Activated CD8-positive, alpha-beta memory T cell treated with anti-CD3 and anti-CD28 coated beads, Interleukin-2, amount 10 ng/mL, durations not matched to agents 7 days and 5 days (primary cell): ENCODE data around the gene CSRNP3. TPM values are rescaled to one million over a fixed set of nuclear protein-coding genes. Genes with fewer than 3 reads are reported as not detected.

Experiments
- ATAC-seq: fragments of 150-1000 bp; cut with Tn5 transposase; one replicate; pipeline ENCODE4 v1.10.0; 2021; ENCODE audit warnings: moderate library complexity
- CTCF ChIA-PET: fragments of 350-600 bp; sonication (Branson Sonifier 250); formaldehyde crosslinking; loops from one replicate; lab custom pipeline; 2021; ENCODE audit warnings: antibody characterized with exemption; lab: Charles Lee
- DNase-seq: peaks from one replicate; pipeline ENCODE4 v3.0.0-alpha.2; 2020
- H3K27ac Mint-ChIP-seq: one replicate; pipeline ENCODE4 v1.8.0; 2021; ENCODE audit warnings: mild to moderate bottlenecking, mixed read lengths
- H3K27me3 Mint-ChIP-seq: one replicate; pipeline ENCODE4 v1.8.0; 2021; ENCODE audit warnings: mixed read lengths
- H3K36me3 Mint-ChIP-seq: one replicate; pipeline ENCODE4 v1.8.0; 2021; ENCODE audit warnings: mild to moderate bottlenecking, mixed read lengths
- H3K4me1 Mint-ChIP-seq: one replicate; pipeline ENCODE4 v1.8.0; 2021; ENCODE audit warnings: mixed read lengths
- H3K4me3 Mint-ChIP-seq: one replicate; pipeline ENCODE4 v1.8.0; 2021; ENCODE audit warnings: mild to moderate bottlenecking, moderate library complexity, mixed read lengths
- H3K9me3 Mint-ChIP-seq: one replicate; pipeline ENCODE4 v1.8.0; 2022; ENCODE audit warnings: low read depth, mixed read lengths
- total RNA-seq, 2 experiments: library from RNA; stranded (reverse); gene quantifications; one replicate each; pipeline ENCODE4 v1.2.3, GENCODE V29; 2021

The CSRNP3 gene
- total RNA-seq, 2 experiments from 2014 or later: not detected

DNA sequence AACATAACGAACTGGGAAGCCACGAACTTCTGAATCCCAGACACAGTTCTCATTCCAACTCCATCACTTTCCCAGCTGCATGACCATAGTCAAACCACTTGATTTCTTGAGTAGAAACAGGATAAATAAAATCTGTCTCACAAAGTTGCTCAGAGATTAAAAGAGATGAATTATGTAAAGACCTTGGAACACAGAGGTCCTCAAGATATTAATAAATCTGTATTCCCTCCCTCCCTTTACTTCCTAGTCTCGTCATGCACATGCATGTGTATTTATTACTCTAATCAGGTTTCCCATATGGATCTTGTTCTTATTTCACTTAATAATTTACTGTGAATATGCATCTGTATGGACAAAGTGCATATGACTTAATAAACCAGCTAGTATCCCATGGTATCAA is 21.1 kb upstream of the CSRNP3 start:
- Mint-ChIP-seq H3K4me3 (no peak overlapping the region), H3K9me3 (no peaks in the 10 kb centered on the region), H3K27ac (no peak overlapping the region), H3K4me1 (no peaks in the 10 kb centered on the region), H3K27me3 (no peaks in the 10 kb centered on the region), H3K36me3 (no peaks in the 10 kb centered on the region)
- ATAC-seq (no peak), DNase-seq (no peak)
- CTCF ChIA-PET: no interaction called here

DNA sequence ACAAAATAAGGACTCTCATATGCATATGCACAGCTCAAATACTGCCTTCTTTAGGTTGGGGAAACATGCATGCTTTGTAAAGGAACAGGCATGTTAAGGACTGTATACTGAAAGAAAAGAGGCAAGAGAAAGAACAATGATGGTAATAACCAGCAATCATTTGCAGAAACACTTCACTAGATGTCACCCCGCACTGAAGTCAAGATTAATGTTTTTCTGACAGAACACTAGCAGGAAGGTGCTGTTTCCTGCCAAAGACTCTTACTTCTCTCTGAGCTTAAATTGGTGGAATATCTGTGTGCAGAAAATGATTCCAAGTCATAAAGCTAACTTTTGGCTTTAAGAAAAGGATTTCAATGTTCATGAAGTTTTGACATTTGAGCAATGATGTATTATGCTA is 19.3 kb upstream of the CSRNP3 start:
- Mint-ChIP-seq H3K9me3 (no peaks in the 10 kb centered on the region), H3K27me3 (no peaks in the 10 kb centered on the region), H3K4me3 (no peak overlapping the region), H3K36me3 (no peaks in the 10 kb centered on the region), H3K4me1 (no peaks in the 10 kb centered on the region), H3K27ac (no peak overlapping the region)
- CTCF ChIA-PET: no interaction called here
- ATAC-seq: no peak
- no peak for DNase-seq

DNA sequence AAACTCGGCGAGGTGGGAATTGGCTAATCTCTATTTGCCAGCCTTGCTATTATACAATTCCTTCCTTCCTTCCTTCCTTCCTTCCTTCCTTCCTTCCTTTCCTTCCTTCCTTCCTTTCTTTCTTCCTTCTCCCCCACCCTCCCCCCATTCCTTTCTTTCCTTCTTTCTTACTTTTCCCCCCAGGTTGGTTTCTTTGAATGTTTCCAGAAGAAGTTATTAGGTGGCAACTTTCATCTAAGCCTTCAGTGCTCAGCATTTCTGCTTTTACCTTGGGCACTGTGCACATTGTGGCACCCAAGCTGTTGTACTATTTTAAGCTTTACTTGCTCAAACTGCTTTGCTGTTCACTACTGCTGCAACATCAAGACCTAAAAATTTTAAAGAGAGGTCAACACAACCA is 17.2 kb upstream of the CSRNP3 start:
- Mint-ChIP-seq H3K27ac (no peak overlapping the region), H3K9me3 (no peaks in the 10 kb centered on the region), H3K4me3 (no peak overlapping the region), H3K36me3 (no peaks in the 10 kb centered on the region), H3K4me1 (no peaks in the 10 kb centered on the region), H3K27me3 (no peaks in the 10 kb centered on the region)
- no peak for ATAC-seq
- no peak for DNase-seq
- CTCF ChIA-PET: no interaction called here

DNA sequence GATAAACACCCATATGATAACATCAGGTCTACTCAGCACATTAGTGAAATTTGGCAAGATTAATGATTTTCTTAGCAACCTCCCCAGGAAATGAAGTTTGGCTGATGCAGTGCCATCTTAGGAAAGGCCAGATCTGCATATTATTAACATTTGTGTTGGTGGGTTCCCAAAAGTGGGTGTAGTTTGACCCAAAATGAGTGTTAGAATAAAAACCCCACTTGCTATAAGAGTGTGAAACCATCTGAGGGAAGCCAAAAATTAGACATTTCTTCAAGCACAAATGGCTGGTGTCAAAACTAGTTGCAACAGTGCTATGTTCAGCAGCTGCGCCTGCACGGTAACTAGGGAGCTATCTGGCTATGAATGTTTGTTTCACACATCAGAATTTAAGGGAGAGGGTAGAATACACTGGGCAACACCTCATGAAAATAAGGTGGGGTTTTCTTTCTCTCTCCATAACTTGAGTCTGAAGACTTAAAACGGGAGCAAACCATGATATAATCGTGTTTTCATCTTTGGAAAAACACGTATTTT is 15.9 kb upstream of the CSRNP3 start:
- Mint-ChIP-seq H3K27ac (no peak overlapping the region), H3K4me1 (no peaks in the 10 kb centered on the region), H3K9me3 (no peaks in the 10 kb centered on the region), H3K4me3 (no peak overlapping the region), H3K36me3 (no peaks in the 10 kb centered on the region), H3K27me3 (no peaks in the 10 kb centered on the region)
- no peak for ATAC-seq
- no peak for DNase-seq
- CTCF ChIA-PET: no interaction called here

DNA sequence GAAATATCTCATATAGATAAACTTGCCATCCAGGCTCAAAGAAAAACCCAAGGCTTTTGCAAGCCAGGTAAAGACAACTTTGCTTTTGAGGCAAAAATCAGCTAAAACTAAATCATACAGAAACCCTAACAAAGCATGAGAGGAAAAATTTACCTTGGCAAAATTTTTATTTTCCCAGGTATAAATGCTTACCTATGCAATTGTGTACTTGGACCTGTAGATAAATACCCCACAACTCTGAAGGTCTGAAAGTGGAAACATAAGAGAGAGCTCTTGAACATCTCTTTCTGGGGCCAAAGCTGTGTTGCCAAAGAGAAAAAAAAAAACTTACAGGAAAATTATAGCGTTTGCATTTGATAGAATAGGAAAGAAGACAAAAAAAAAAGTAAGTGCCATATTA is 14.6 kb upstream of the CSRNP3 start:
- no peak overlapping the region for H3K4me3 Mint-ChIP-seq
- no peaks in the 10 kb centered on the region for H3K36me3 Mint-ChIP-seq
- no peaks in the 10 kb centered on the region for H3K4me1 Mint-ChIP-seq

DNA sequence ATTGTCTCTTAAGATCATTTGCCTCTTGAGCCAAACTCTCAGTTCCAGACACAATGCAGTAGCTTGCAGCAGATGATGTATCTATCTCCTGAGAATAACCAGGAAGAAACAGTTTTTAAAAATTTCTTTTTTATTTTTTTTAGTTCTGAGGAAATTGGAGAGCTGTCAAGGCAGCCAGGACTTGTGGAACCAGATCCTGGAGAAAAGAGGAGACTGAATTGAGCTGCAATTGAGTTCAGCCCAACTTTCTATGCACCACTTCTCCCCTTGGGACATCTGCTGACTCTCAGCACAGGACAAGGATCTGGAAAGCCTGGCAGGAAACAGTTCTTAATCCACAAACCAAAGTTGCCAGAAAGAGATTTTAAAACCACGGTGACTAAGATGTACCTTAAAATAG is 13.5 kb upstream of the CSRNP3 start:
- H3K36me3 Mint-ChIP-seq: no peaks in the 10 kb centered on the region
- DNase-seq: no peak
- CTCF ChIA-PET: no interaction called here
- no peaks in the 10 kb centered on the region for H3K4me1 Mint-ChIP-seq
- no peaks in the 10 kb centered on the region for H3K9me3 Mint-ChIP-seq
- no peak overlapping the region for H3K27ac Mint-ChIP-seq
- ATAC-seq: no peak
- H3K27me3 Mint-ChIP-seq: no peaks in the 10 kb centered on the region
- H3K4me3 Mint-ChIP-seq: no peak overlapping the region

More for the DNA sequence above, 14.6 kb upstream of the CSRNP3 start:
- CTCF ChIA-PET: no interaction called here
- ATAC-seq (no peak), DNase-seq (no peak)
- Mint-ChIP-seq H3K27me3 (no peaks in the 10 kb centered on the region), H3K27ac (no peak overlapping the region), H3K9me3 (no peaks in the 10 kb centered on the region)

DNA sequence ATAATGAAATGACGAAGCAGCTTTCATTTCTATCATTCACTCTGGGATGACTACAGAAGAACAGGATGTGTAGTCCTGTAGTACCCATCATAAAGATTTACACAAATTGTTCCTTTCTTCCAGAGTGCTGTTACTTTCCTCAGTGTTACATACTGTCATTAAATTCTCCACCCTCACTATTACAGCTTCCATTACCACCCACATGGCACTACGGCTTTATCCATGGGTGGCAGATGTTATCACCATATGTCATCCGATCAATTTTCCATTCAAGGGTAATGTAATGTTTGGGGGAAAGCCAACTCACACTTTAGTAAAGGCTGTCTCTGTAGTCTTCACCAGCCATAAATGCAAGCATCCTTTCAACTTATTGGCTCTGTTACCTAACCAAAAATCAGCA is 7.1 kb upstream of the CSRNP3 start:
- ATAC-seq (no peak), DNase-seq (no peak)
- CTCF ChIA-PET: no interaction called here
- H3K9me3 Mint-ChIP-seq: no peaks in the 10 kb centered on the region
- H3K36me3 Mint-ChIP-seq: no peaks in the 10 kb centered on the region
- no peaks in the 10 kb centered on the region for H3K4me1 Mint-ChIP-seq
- H3K4me3 Mint-ChIP-seq: no peak overlapping the region
- no peak overlapping the region for H3K27ac Mint-ChIP-seq
- no peaks in the 10 kb centered on the region for H3K27me3 Mint-ChIP-seq

DNA sequence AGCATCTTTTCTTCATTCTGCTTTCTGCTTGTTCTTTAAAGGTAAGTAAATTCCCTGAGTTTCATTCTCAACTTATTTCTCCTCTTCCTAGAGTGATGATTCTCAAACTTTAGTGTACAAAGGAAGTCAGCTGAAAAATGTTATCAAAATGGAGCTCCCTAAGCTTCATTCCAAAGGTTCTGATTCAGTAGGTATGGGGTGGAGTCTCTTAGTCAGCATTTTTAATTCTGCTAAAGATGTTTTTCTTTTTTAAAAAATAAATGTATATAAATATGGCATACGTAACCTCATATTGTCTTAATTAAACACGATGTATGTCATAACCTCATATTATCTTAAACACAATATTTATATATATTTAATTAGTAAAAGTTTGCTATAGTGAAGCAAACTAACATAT is 3.1 kb upstream of the CSRNP3 start:
- Mint-ChIP-seq H3K27me3 (peaks cover 2% of the 10 kb centered on the region), H3K4me1 (no peaks in the 10 kb centered on the region), H3K9me3 (no peaks in the 10 kb centered on the region), H3K27ac (no peak overlapping the region), H3K36me3 (no peaks in the 10 kb centered on the region), H3K4me3 (no peak overlapping the region)
- ATAC-seq: no peak
- no peak for DNase-seq
- CTCF ChIA-PET: no interaction called here

DNA sequence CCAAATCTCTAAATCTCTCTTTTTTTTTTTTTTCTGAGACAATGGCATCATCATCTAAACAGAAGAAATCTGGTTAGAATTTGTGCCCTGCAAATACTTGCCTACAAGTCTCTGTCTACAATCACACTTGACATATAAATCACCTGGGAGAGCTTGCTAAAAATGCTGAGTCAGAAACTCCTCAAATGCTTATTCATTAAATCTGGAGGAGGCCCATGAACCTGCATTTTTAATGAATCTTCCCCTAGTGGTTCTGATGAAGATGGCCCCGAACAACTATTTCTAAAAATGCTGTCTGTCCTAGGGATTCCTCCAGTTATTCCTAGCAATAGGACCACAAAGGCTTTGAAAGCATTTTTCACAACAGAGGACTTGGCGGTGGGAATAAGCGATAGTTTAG is 1.6 kb upstream of the CSRNP3 start:
- Mint-ChIP-seq H3K4me3 (no peak overlapping the region), H3K27me3 (peaks cover 2% of the 10 kb centered on the region), H3K9me3 (no peaks in the 10 kb centered on the region), H3K36me3 (no peaks in the 10 kb centered on the region), H3K4me1 (no peaks in the 10 kb centered on the region), H3K27ac (no peak overlapping the region)
- DNase-seq (no peak), ATAC-seq (no peak)
- CTCF ChIA-PET: no interaction called here

DNA sequence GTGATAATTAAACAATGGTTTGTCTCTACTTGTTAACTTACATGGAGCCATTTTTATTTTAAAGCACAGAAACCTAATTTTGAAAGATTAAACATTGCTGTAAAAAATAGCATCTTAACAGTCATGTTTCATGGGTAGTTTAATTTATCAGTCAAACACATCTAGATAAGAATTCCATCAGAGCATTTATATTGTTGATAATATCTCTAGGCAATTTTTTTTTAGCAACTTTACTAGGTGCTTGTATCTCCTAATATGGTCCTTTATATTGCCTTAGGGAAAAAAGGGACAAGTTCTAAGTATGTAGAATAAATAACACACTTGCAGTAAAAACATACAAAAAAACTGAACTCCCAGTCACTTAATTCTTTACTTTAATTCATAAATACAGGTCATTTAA is 863 bp downstream of the CSRNP3 start:
- H3K36me3 Mint-ChIP-seq: no peaks in the 10 kb centered on the region
- H3K9me3 Mint-ChIP-seq: no peaks in the 10 kb centered on the region
- H3K27me3 Mint-ChIP-seq: peaks cover 2% of the 10 kb centered on the region
- no peak overlapping the region for H3K4me3 Mint-ChIP-seq
- no peak overlapping the region for H3K27ac Mint-ChIP-seq
- DNase-seq (no peak), ATAC-seq (no peak)
- H3K4me1 Mint-ChIP-seq: no peaks in the 10 kb centered on the region
- CTCF ChIA-PET: no interaction called here

DNA sequence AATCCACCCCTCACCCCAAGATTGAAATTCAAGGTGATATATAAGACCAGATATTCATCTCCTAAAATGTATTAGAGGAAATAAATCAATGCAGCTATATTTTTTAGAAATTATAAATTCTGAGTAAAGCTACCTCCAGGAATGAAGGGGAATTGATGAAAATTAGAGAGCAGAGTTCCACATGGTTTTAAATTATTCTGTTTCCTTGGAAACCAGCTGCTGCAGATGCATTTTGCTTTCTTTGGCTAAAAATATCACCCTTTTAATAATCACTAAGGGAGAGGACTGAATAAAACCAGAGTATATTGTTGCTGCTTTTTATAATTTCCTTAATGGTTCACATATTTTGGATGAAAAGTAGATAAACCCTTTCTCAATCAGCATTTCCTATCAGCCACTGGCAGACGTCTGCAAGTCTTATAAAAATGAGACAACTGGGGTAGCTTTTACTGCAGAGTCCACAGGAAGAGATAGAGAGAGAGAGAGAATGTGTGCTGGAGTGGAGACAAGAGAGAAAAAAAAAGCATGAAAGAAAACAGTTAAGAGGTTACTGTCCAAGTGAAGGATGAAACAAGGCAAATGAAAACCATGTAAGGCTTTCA is 2.0 kb downstream of the CSRNP3 start:
- CTCF ChIA-PET: no interaction called here
- peaks cover 2% of the 10 kb centered on the region for H3K27me3 Mint-ChIP-seq
- H3K36me3 Mint-ChIP-seq: no peaks in the 10 kb centered on the region
- no peaks in the 10 kb centered on the region for H3K9me3 Mint-ChIP-seq
- DNase-seq (no peak), ATAC-seq (no peak)
- no peak overlapping the region for H3K4me3 Mint-ChIP-seq
- no peak overlapping the region for H3K27ac Mint-ChIP-seq
- no peaks in the 10 kb centered on the region for H3K4me1 Mint-ChIP-seq

DNA sequence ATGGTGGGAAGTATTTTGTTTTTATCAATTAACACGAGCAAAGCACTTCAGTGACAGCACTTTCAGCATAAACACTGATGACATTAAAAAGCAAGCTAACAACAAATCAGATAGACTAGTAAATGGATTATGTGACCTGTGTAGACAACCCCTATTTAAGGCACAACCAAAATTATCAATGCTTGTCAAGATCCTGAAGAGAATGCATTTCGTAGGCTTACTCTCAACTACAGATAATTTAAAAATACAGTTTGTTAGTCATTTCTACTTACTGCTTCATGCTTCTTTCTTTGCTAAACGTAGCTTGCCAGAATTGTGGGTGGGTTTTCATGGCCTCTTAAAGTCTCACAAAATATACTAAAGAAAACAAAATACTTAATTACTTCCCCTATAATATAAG is 3.4 kb downstream of the CSRNP3 start:
- Mint-ChIP-seq H3K27me3 (peaks cover 2% of the 10 kb centered on the region), H3K4me1 (no peaks in the 10 kb centered on the region)
- CTCF ChIA-PET: no interaction called here

DNA sequence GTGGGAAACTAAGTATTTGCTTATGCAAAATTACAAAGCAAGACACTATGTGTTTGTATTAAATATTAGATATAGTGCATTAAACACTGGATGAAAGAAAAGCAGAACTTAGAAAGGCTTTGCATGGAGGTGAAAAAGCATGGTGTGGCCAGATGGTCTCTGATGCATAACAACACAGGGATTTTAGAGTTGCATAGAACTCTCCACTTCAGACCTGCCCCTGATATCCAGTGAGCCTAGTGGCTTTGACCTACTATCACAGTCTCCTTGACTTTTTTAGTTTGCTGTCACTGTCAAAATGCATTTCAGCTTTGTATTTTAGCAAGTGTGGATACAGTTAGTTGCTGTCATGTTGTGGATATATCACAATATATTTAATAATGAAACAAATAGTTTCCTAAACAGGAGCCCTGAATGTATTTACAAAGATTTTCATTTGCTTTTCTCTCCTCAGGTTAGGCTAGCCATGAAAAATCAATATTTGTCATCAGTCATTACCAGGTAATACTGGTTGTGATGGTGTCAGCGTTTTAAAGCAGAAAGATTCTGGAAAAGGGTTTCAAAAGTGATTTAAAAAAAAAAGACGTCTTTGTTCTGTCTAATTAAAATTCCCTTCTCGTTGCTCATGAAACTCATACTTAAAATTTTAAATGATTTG is 5.2 kb downstream of the CSRNP3 start:
- Mint-ChIP-seq H3K36me3 (no peaks in the 10 kb centered on the region), H3K4me3 (no peak overlapping the region), H3K4me1 (no peaks in the 10 kb centered on the region), H3K27ac (no peak overlapping the region), H3K9me3 (no peaks in the 10 kb centered on the region), H3K27me3 (peaks cover 2% of the 10 kb centered on the region)
- DNase-seq (no peak), ATAC-seq (no peak)
- CTCF ChIA-PET: no interaction called here

More for the DNA sequence above, 3.4 kb downstream of the CSRNP3 start:
- Mint-ChIP-seq H3K36me3 (no peaks in the 10 kb centered on the region), H3K9me3 (no peaks in the 10 kb centered on the region), H3K27ac (no peak overlapping the region), H3K4me3 (no peak overlapping the region)
- ATAC-seq (no peak), DNase-seq (no peak)

DNA sequence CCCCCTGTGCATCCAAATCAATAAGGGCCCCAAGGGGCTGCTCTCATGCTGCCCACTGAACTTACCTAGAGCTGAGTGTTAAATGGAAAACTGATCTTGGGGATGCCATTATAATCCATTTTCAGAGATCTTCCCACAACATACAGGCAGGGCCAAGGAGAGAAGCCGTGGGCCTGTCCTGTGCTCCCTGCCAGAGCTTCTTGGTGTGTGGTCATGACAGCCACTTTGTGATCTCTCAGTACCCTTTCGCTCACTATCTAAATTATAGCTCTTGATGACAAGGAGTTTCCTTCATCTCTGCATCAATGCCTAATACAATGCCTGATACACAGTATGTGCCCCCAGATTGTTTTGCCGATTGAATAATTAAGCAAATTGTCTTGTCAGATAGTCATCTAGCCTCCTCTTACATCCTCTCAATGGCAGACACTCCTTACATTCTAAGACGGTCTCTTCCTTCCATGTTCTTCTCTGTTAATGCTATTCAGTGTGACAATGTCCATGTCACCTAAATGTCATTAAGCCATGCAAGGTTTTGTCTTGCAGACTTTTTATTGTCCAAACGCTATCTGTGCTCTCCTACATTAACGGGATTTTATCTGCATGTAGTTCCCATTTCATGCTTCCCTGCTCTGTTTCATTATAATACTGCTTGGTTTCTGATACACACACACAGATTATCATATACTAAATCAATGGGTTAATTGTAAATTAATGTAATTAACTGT is 5.9 kb downstream of the CSRNP3 start:
- CTCF ChIA-PET: no interaction called here
- Mint-ChIP-seq H3K27me3 (no peaks in the 10 kb centered on the region), H3K4me3 (no peak overlapping the region), H3K27ac (no peak overlapping the region), H3K36me3 (no peaks in the 10 kb centered on the region), H3K4me1 (no peaks in the 10 kb centered on the region), H3K9me3 (no peaks in the 10 kb centered on the region)
- DNase-seq: no peak
- no peak for ATAC-seq
